Right ventricle myocardium inferior (tissue), 1 donor: ENCODE results near the gene SIM1. TPM values are rescaled to one million over a fixed set of nuclear protein-coding genes. Genes with fewer than 3 reads are reported as not detected.

Experiments used
- ATAC-seq: fragments of 200-7000 bp; cut with Tn5 transposase; one replicate; pipeline ENCODE4 v1.9.1; 2020; ENCODE audit warnings: mild to moderate bottlenecking, moderate library complexity
- DNase-seq: peaks from one replicate; pipeline ENCODE4 v3.0.0; 2021; ENCODE audit errors: missing footprints
- intact Hi-C: fragments of 100-400 bp; cut with DNase I; formaldehyde crosslinking; loops from one replicate; pipeline ENCODE4 v1.11.0; 2022
- long read RNA-seq: library from polyadenylated mRNA; unstranded; transcript quantifications from one replicate; pipeline ENCODE4 v2.0.0, GENCODE V29; 2021
- total RNA-seq: library from RNA; stranded (reverse); fragmentation: NEBNext Ultra II Directional; extraction: Animal tissue kit (Norgen Biotek cat#: 25700); gene quantifications from one replicate; pipeline ENCODE4 v1.2.1, GENCODE V29; 2021
- donor health status: DM: no; HTN: yes; CAD: no; lungs with severe emphysema.

Gene SIM1, protein sequence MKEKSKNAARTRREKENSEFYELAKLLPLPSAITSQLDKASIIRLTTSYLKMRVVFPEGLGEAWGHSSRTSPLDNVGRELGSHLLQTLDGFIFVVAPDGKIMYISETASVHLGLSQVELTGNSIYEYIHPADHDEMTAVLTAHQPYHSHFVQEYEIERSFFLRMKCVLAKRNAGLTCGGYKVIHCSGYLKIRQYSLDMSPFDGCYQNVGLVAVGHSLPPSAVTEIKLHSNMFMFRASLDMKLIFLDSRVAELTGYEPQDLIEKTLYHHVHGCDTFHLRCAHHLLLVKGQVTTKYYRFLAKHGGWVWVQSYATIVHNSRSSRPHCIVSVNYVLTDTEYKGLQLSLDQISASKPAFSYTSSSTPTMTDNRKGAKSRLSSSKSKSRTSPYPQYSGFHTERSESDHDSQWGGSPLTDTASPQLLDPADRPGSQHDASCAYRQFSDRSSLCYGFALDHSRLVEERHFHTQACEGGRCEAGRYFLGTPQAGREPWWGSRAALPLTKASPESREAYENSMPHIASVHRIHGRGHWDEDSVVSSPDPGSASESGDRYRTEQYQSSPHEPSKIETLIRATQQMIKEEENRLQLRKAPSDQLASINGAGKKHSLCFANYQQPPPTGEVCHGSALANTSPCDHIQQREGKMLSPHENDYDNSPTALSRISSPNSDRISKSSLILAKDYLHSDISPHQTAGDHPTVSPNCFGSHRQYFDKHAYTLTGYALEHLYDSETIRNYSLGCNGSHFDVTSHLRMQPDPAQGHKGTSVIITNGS
- not detected for total RNA-seq
- long read RNA-seq, result 0 reads

DNA sequence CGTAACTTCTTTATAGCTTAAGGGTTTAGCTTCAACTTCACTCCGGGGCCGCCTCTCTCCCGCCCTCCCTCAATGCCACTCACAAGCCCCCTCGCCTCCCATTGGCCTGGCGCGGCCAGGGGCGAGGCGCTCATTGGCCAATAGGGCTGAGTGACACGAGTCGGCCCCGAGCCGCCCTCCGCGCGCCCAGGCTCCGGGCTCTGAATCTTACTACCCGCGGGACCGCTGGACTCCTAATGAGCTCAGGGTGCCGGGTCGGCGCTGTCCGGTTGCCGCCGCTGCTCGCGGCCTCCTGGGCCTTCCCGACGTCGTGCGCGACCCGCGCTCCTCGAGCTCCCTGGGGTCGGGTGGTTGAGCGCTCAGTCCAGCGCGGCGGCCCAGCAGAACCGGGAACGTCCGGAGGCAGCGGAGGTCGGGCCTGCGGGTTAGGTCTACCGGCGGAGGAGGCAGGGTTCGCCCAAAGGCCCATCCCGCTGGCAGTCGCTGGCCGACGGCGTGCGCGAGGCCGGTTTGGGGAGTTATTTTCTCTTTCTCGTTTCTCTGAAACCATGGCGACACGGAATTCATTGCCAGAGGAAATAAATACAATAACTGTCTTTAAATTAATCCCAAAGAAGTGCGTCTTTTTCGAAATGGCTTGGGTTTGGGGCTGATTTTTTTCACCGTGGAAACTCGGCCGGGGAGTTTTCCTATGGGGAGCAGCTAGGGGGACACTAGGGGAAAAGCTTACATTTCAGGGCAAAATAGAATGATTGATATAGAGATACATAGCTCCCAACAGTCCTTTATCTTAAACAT, at the start of gene SIM1:
SIM1 (minus strand) TSS at position 19 of the 798 bp plus-strand sequence. CDS start 1,453 bp downstream, outside the sequence.
- DNase-seq (no peak), ATAC-seq (peak; percentile 54)
- intact Hi-C loops, result no loop called here

- intact Hi-C loops, result no loop called here
- ATAC-seq (no peak), DNase-seq (no peak)
Measured at GRCh38 chr6:100512203-100512862, 47.6 kb upstream of the SIM1 start.

GRCh38 chr6:100509101-100509500, 44.4 kb upstream of the SIM1 start:
- no peak for ATAC-seq
- no peak for DNase-seq
- intact Hi-C loops, result no loop called here

- intact Hi-C loops, result no loop called here
- no peak for DNase-seq
- no peak for ATAC-seq
Measured at GRCh38 chr6:100506651-100507050, 41.9 kb upstream of the SIM1 start.

- intact Hi-C loops, result no loop called here
- ATAC-seq (no peak), DNase-seq (no peak)
Measured at GRCh38 chr6:100504786-100505737, 40.3 kb upstream of the SIM1 start.

DNA sequence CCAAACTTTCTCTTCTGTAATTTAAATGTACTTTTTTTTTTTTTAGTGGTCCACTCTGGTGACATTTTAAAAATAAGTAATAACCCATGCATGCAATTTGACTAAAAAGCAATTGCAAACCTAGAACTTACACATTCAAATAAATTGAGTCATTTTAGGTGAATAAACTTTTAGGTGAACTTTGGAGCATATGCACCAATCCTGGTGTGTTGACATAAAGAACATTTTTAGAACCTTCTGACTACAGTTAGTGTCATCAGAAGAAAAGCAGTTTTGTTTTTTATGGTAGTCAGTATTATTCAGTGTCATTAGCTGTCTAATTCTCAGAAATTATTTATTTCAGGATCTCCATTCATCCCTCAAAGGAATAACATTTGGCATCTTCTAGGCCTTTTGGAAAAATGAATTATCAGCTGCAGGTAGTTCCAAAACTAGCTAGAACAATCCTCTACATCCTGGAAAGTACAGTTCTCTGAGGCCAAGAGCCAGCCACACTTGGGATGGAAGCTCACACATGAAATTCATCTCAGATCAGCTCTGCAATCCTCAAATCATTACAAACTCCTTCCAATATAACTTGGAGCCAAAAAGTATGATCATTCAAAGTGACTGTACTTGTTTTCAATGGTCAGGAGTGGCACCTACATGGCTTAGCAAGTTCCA, 38.5 kb upstream of the SIM1 start:
- DNase-seq, result no peak
- intact Hi-C loops, result no loop called here
- ATAC-seq, result no peak

GRCh38 chr6:100493206-100493888, 28.6 kb upstream of the SIM1 start:
- DNase-seq, result no peak
- intact Hi-C loops, result no loop called here
- no peak for ATAC-seq

- no peak for ATAC-seq
- intact Hi-C loops, result no loop called here
Measured at GRCh38 chr6:100491952-100492670, 27.4 kb upstream of the SIM1 start.

GRCh38 chr6:100490065-100490464, 25.3 kb upstream of the SIM1 start:
- intact Hi-C loops, result no loop called here
- no peak for ATAC-seq

More at GRCh38 chr6:100491952-100492670, 27.4 kb upstream of the SIM1 start:
- no peak for DNase-seq

DNA sequence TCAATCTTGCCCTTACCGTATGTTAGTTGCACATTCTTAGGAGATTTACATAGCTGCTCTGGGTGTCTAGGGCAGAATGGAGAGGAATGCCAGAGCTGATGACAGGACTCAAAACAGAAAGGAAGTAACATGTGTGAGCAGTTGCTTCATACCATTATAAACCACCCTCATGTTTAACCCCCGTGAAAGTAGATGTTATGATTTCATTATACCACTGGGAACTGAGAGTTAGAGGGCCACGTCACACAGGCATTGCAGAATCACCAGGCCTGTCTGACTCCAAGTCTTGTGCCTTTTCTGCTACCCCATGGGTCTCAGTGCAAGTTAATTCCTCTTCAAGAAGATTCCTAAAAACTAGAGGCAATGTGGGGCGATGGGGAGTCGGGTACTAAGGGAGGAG, 23.5 kb upstream of the SIM1 start:
- DNase-seq (no peak), ATAC-seq (no peak)
- intact Hi-C loops, result no loop called here

More at GRCh38 chr6:100490065-100490464, 25.3 kb upstream of the SIM1 start:
- no peak for DNase-seq

GRCh38 chr6:100487638-100488037, 22.9 kb upstream of the SIM1 start:
- no peak for ATAC-seq
- no peak for DNase-seq
- intact Hi-C loops, result no loop called here

DNA sequence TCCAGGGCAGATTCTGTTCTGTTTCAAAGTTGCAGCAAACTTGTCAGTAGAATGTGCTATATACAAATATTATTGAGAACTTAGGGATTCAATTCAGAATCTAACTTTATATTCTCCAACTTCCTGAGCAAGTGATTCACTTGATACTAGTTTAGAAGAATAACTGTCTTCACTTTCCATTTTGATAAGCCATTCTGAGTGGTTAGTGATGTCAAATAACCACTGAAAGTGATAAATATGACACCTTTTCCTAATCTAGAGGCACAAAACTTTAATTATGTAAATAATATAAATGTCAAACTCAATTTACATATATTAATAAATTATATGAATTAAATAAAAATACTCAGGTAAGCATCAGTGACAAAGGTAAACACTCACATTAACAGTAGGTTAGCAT, 20.5 kb upstream of the SIM1 start:
- DNase-seq (no peak), ATAC-seq (no peak)
- intact Hi-C loops, result no loop called here

DNA sequence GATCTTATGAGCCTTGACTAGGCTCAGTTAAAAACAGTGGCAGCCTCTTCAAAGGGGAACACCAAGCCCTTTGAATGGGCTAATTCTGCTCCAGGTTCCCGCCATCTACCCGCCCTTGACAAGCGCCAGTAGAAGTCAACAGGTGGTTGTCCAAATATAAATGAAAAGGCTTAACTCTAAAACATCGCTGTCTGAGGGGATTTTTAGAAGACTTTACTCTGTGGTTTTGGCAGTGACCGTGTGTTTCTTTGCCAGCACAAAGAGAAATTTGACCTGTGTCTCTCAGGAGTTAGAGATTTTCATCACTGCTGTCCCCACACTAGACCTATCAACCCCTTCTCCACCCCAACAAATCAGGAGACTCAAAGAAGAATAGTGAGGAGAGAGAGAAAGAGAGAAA, 19.8 kb upstream of the SIM1 start:
- ATAC-seq, result no peak
- intact Hi-C loops, result no loop called here
- no peak for DNase-seq

GRCh38 chr6:100482698-100483097, 18.0 kb upstream of the SIM1 start:
- intact Hi-C loops, result no loop called here
- no peak for ATAC-seq
- DNase-seq, result no peak

- ATAC-seq, result no peak
- DNase-seq, result no peak
- intact Hi-C loops, result loop anchor here (1.0 kb wide), 1 partner anchor 363 kb away; no protein-coding TSS in a partner anchor
Measured at GRCh38 chr6:100479179-100480035, 14.7 kb upstream of the SIM1 start.
